Measurements from ENCODE around the gene PIK3R3. TPM values are rescaled to one million over a fixed set of nuclear protein-coding genes. Genes with fewer than 3 reads are reported as not detected.

Gene PIK3R3
- total RNA-seq, 1 donor, result 14.2 TPM

GRCh38 chr1:46169811-46170454 is 37.5 kb upstream of the PIK3R3 start:
- no peak for TF ChIP-seq CTCF (IDR thresholded peaks at IDR 0.05; ENCODE audit: insufficient read depth, low read depth, low read length)
- DNase-seq (ENCODE audit: low read depth), result no peak
- H3K4me3 ChIP-seq (ENCODE audit: low read depth, low read length), result no peak overlapping the region

- H3K4me3 ChIP-seq (ENCODE audit: low read depth, low read length), result no peak overlapping the region
- no peak for DNase-seq (ENCODE audit: low read depth)
- TF ChIP-seq CTCF (IDR thresholded peaks at IDR 0.05; ENCODE audit: insufficient read depth, low read depth, low read length), result no peak
These were observed 36.0 kb upstream of the PIK3R3 start for GRCh38 chr1:46168477-46168876.

- TF ChIP-seq CTCF (IDR thresholded peaks at IDR 0.05; ENCODE audit: insufficient read depth, low read depth, low read length), result no peak
- DNase-seq (ENCODE audit: low read depth), result no peak
- peak overlapping the region; percentile 47 for H3K4me3 ChIP-seq (ENCODE audit: low read depth, low read length)
These were observed 34.4 kb upstream of the PIK3R3 start for GRCh38 chr1:46166521-46167462.

GRCh38 chr1:46160212-46160611 is 27.8 kb upstream of the PIK3R3 start:
- no peak for DNase-seq (ENCODE audit: low read depth)
- TF ChIP-seq CTCF (IDR thresholded peaks at IDR 0.05; ENCODE audit: insufficient read depth, low read depth, low read length), result no peak
- no peak overlapping the region for H3K4me3 ChIP-seq (ENCODE audit: low read depth, low read length)

- H3K4me3 ChIP-seq (ENCODE audit: low read depth, low read length), result no peak overlapping the region
- TF ChIP-seq CTCF (IDR thresholded peaks at IDR 0.05; ENCODE audit: insufficient read depth, low read depth, low read length), result no peak
- DNase-seq (ENCODE audit: low read depth), result no peak
These were observed 27.1 kb upstream of the PIK3R3 start for GRCh38 chr1:46159516-46159915.

GRCh38 chr1:46158312-46159281 is 26.2 kb upstream of the PIK3R3 start:
- no peak for DNase-seq (ENCODE audit: low read depth)
- TF ChIP-seq CTCF (IDR thresholded peaks at IDR 0.05; ENCODE audit: insufficient read depth, low read depth, low read length), result no peak
- H3K4me3 ChIP-seq (ENCODE audit: low read depth, low read length), result no peak overlapping the region
